ENCODE results near the gene POLA1.

DNA sequence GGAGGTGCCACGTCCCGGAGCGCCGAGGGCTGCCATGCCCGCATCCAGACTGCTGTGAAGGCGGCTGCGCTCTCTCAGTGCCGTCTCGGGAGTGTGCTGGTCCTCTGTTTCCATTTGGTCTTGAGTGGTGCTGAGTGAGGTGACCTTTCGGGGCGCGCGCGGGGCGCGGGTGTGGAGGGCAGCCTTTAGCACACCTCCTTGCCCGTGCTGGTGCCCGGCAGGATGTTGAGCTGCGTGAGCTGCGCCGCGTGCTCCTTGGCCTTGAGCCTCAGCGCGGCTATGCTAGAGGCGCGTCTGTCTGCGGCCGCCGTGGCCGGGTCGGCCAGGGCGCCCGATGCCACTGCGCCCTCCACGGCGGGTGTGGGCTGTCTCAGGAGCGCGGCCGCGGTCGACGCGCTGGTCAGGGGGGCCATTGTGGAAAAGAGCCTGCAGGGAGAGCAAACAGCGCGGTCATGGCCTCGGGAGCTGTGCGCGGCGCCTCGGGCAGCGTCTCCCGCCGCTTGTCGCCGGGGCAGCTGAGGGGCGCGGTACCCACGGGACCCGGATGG lies 310.8 kb downstream of the POLA1 start:
- TF ChIP-seq, protein P1, sequence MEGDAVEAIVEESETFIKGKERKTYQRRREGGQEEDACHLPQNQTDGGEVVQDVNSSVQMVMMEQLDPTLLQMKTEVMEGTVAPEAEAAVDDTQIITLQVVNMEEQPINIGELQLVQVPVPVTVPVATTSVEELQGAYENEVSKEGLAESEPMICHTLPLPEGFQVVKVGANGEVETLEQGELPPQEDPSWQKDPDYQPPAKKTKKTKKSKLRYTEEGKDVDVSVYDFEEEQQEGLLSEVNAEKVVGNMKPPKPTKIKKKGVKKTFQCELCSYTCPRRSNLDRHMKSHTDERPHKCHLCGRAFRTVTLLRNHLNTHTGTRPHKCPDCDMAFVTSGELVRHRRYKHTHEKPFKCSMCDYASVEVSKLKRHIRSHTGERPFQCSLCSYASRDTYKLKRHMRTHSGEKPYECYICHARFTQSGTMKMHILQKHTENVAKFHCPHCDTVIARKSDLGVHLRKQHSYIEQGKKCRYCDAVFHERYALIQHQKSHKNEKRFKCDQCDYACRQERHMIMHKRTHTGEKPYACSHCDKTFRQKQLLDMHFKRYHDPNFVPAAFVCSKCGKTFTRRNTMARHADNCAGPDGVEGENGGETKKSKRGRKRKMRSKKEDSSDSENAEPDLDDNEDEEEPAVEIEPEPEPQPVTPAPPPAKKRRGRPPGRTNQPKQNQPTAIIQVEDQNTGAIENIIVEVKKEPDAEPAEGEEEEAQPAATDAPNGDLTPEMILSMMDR (IDR thresholded peaks at IDR 0.05) = no peak
- no peak for TF ChIP-seq EP300 (IDR thresholded peaks at IDR 0.05)
